ENCODE measurements around the gene METTL21C.

Gene METTL21C

GRCh38 chr13:102651392-102651791 is 43.5 kb downstream of the METTL21C start:
- TF ChIP-seq, protein P1, sequence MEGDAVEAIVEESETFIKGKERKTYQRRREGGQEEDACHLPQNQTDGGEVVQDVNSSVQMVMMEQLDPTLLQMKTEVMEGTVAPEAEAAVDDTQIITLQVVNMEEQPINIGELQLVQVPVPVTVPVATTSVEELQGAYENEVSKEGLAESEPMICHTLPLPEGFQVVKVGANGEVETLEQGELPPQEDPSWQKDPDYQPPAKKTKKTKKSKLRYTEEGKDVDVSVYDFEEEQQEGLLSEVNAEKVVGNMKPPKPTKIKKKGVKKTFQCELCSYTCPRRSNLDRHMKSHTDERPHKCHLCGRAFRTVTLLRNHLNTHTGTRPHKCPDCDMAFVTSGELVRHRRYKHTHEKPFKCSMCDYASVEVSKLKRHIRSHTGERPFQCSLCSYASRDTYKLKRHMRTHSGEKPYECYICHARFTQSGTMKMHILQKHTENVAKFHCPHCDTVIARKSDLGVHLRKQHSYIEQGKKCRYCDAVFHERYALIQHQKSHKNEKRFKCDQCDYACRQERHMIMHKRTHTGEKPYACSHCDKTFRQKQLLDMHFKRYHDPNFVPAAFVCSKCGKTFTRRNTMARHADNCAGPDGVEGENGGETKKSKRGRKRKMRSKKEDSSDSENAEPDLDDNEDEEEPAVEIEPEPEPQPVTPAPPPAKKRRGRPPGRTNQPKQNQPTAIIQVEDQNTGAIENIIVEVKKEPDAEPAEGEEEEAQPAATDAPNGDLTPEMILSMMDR (IDR thresholded peaks at IDR 0.05; ENCODE audit: borderline replicate concordance, extremely low read depth, low read length, poor library complexity, severe bottlenecking): no peak
- TF ChIP-seq EZH2 (IDR thresholded peaks at IDR 0.05; ENCODE audit: borderline replicate concordance, low read depth, low read length, severe bottlenecking): no peak

GRCh38 chr13:102650444-102650843 is 44.4 kb downstream of the METTL21C start:
- H3K4me2 ChIP-seq (ENCODE audit: insufficient read depth, low read length): no peak overlapping the region
- no peak for ATAC-seq (ENCODE audit: insufficient read depth, low read depth)
- peaks cover 88% of the 10 kb centered on the region for H3K36me3 ChIP-seq (ENCODE audit: insufficient read depth, low read length)
- no peaks in the 10 kb centered on the region for H3K79me2 ChIP-seq (ENCODE audit: insufficient read depth, low read length)
- H3K9me3 ChIP-seq (ENCODE audit: insufficient read depth, low read length, severe bottlenecking): no peaks in the 10 kb centered on the region
- no peaks in the 10 kb centered on the region for H4K20me1 ChIP-seq (ENCODE audit: insufficient read depth, low read length)
- H3K4me3 ChIP-seq (ENCODE audit: low read depth in 1 of 2, low read length in 2 of 2): no peak overlapping the region
- H3K9ac ChIP-seq (ENCODE audit: low read depth, low read length): no peak overlapping the region
- no peaks in the 10 kb centered on the region for H3K27me3 ChIP-seq (ENCODE audit: insufficient read depth, low read length, poor library complexity)
- H3K4me1 ChIP-seq (ENCODE audit: insufficient read depth, low read length): no peaks in the 10 kb centered on the region
- H3K27ac ChIP-seq (ENCODE audit: low read length): no peak overlapping the region
- TF ChIP-seq EZH2 (IDR thresholded peaks at IDR 0.05; ENCODE audit: borderline replicate concordance, low read depth, low read length, severe bottlenecking): no peak
- TF ChIP-seq, protein P1 (IDR thresholded peaks at IDR 0.05; ENCODE audit: borderline replicate concordance, extremely low read depth, low read length, poor library complexity, severe bottlenecking): no peak
- H2AFZ ChIP-seq (ENCODE audit: low read depth, low read length): no peak overlapping the region
- DNase-seq: no peak

More at GRCh38 chr13:102651392-102651791, 43.5 kb downstream of the METTL21C start:
- H3K4me1 ChIP-seq (ENCODE audit: insufficient read depth, low read length): no peaks in the 10 kb centered on the region
- no peaks in the 10 kb centered on the region for H4K20me1 ChIP-seq (ENCODE audit: insufficient read depth, low read length)
- no peaks in the 10 kb centered on the region for H3K79me2 ChIP-seq (ENCODE audit: insufficient read depth, low read length)
- no peak overlapping the region for H3K27ac ChIP-seq (ENCODE audit: low read length)
- no peak for ATAC-seq (ENCODE audit: insufficient read depth, low read depth)
- H3K27me3 ChIP-seq (ENCODE audit: insufficient read depth, low read length, poor library complexity): no peaks in the 10 kb centered on the region
- no peak for DNase-seq
- no peak overlapping the region for H2AFZ ChIP-seq (ENCODE audit: low read depth, low read length)
- H3K4me3 ChIP-seq (ENCODE audit: low read depth in 1 of 2, low read length in 2 of 2): no peak overlapping the region
- H3K36me3 ChIP-seq (ENCODE audit: insufficient read depth, low read length): peaks cover 88% of the 10 kb centered on the region
- H3K4me2 ChIP-seq (ENCODE audit: insufficient read depth, low read length): no peak overlapping the region
- no peaks in the 10 kb centered on the region for H3K9me3 ChIP-seq (ENCODE audit: insufficient read depth, low read length, severe bottlenecking)
- H3K9ac ChIP-seq (ENCODE audit: low read depth, low read length): no peak overlapping the region

DNA sequence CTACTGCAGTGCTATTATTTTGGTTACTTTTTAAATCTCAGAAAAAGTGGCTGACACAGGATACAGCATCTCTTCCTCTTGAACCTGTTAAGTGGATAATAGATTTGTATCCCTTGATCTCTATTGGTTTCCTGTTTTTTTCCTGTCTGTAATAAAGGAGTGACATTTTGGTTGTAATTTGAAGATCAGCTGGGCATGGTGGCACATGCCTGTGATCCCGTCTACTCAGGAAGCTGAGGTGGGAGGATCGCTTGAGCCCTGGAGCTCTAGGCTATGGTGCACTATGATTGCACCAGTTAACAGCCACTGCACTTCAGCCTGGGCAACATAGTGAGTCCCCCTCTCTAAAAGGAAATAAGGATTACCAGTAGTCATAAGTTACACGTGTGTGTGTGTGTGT is 46.8 kb downstream of the METTL21C start:
- no peak for ATAC-seq (ENCODE audit: insufficient read depth, low read depth)
- no peaks in the 10 kb centered on the region for H4K20me1 ChIP-seq (ENCODE audit: insufficient read depth, low read length)

More for the DNA sequence above, 46.8 kb downstream of the METTL21C start:
- H3K9ac ChIP-seq (ENCODE audit: low read depth, low read length): no peak overlapping the region
- no peak for TF ChIP-seq EZH2 (IDR thresholded peaks at IDR 0.05; ENCODE audit: borderline replicate concordance, low read depth, low read length, severe bottlenecking)
- TF ChIP-seq, protein P1 (IDR thresholded peaks at IDR 0.05; ENCODE audit: borderline replicate concordance, extremely low read depth, low read length, poor library complexity, severe bottlenecking): no peak
- H2AFZ ChIP-seq (ENCODE audit: low read depth, low read length): no peak overlapping the region
- H3K4me1 ChIP-seq (ENCODE audit: insufficient read depth, low read length): no peaks in the 10 kb centered on the region
- H3K4me3 ChIP-seq (ENCODE audit: low read depth in 1 of 2, low read length in 2 of 2): no peak overlapping the region
- H3K9me3 ChIP-seq (ENCODE audit: insufficient read depth, low read length, severe bottlenecking): no peaks in the 10 kb centered on the region
- no peaks in the 10 kb centered on the region for H3K79me2 ChIP-seq (ENCODE audit: insufficient read depth, low read length)
- H3K36me3 ChIP-seq (ENCODE audit: insufficient read depth, low read length): peaks cover 94% of the 10 kb centered on the region
- no peak for DNase-seq
- no peak overlapping the region for H3K27ac ChIP-seq (ENCODE audit: low read length)
- no peak overlapping the region for H3K4me2 ChIP-seq (ENCODE audit: insufficient read depth, low read length)
- H3K27me3 ChIP-seq (ENCODE audit: insufficient read depth, low read length, poor library complexity): no peaks in the 10 kb centered on the region

Data from DND-41 (cell line).